GM20000 (cell line): ENCODE data around the gene HJURP.

Experiments
- DNase-seq: peaks from one replicate; pipeline ENCODE4 v3.0.0; 2012; ENCODE audit warnings: low spot score
- CTCF ChIP-seq: IDR thresholded peaks from 2 replicates; pipeline ENCODE4 v1.5.1; 2012; ENCODE audit warnings: mild to moderate bottlenecking, control low read depth; ENCODE audit errors: extremely low read depth, missing control alignments

The HJURP gene

DNA sequence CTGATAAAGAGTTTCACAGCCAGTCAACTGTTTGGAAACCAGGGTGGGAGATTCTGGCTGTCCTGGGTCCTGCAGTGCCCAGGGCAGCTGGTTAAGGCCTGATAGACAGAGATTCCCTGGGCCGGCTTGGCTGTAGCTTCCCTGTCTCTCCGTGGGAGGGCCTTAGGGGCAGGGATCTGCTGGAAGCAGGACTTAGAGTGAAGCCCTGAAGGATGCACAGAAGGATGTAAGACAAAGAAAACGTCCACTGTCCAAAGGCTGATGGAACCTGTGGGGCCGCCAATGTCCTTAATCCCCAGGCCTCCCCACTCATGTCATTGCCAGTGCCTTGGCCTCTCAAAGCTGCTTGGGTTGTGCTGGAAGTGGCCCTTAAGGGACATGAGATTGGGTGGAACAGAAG is 43.2 kb downstream of the HJURP start:
- DNase-seq, result no peak
- no peak for TF ChIP-seq CTCF

- TF ChIP-seq CTCF, result no peak
- no peak for DNase-seq
These were observed 44.0 kb downstream of the HJURP start for GRCh38 chr2:233810385-233810784.

DNA sequence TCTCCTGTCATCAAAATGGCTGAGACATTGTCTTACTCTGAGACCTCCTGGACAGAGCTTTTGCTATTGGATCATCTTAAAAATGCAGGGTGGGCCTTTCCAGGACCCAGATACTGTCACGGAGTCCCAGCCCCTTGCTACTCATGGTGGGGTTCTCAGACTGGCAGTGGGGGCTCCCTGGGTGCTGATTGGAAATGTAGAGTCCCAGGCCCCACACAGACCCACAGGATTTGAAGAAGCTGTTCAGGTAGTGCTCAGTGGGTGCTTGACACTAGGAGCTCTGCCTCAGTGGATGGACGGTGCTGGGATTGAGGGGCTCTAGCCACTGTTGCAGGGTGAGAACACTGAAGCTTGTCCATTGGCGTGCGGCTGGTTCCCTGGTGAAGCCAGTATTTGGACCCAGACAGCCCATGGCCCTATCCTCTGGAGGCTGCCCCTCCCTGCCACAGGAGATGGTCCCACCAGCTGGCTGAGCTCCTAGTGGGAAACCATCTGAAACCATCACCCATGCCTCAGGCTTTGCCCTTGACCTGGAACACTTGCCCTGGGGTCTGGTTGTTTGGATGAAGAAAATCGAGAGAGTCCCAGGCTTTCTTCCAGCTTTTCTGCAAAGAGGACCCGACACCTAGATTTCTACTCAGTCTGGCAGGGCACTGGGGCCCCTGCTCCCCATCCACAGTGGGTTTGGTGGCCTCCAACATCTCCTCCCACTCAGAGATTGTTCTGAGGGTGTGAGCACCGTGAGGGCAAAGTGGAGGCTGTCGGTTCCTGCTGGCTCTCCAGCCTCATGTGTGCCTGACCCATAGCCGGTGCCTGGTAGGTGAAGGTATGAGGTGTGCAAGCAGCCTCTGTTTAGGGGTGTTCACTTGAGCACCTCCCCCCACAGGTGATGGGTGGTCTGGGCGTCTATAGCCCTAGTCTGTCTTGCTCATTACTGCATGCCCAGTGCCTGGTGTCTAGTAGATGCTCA is 46.1 kb downstream of the HJURP start:
- no peak for DNase-seq
- TF ChIP-seq CTCF, result no peak

- no peak for DNase-seq
- TF ChIP-seq CTCF, result no peak
These were observed 47.0 kb downstream of the HJURP start for GRCh38 chr2:233807215-233807865.

DNA sequence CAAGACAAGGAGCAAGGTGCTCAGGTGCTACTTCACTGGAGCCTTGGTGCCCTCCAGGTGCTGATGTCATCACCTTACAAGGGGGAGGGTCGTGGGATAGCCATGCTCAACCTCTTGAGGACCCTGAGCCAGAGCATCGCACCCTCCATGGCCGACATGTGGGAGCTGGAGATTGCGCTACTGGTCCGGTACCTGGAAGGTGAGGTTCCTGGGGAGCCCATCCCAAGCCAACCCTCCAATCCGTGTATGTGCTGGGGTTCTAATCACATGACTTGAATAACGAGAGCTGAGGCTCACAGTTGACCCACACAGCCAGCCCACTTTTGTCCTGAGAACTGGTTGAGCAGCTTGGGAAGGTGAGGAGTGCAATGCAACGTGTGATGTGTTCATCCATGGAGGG is 50.3 kb downstream of the HJURP start:
- no peak for TF ChIP-seq CTCF
- DNase-seq, result no peak

- no peak for DNase-seq
These were observed 50.9 kb downstream of the HJURP start for GRCh38 chr2:233803292-233803911.

More at GRCh38 chr2:233803292-233803911, 50.9 kb downstream of the HJURP start:
- TF ChIP-seq CTCF, result no peak
